H1 (cell line): ENCODE measurements around the gene DNAJB6. TPM values are rescaled to one million over a fixed set of nuclear protein-coding genes. Genes with fewer than 3 reads are reported as not detected.

ENCODE experiments used
- CTCF ChIA-PET: fragments of 300-600 bp; sonication (Branson Sonifier 250); formaldehyde crosslinking; loops from one replicate; lab custom pipeline; 2021; ENCODE audit not compliant: partially characterized antibody; lab: Charles Lee
- POLR2A ChIA-PET: fragments of 300-600 bp; sonication (Branson Sonifier 250); formaldehyde crosslinking; loops from one replicate; lab custom pipeline; 2021; ENCODE audit warnings: inconsistent platforms; ENCODE audit not compliant: partially characterized antibody; lab: Charles Lee
- DNase-seq, 2 experiments: peaks; one replicate each; pipeline versions ENCODE4 v3.0.0 to v3.0.0-alpha.2; 2010 to 2022; ENCODE audit warnings: low spot score in 2 of 2, low read depth in 1 of 2, mixed read lengths in 1 of 2
- FAIRE-seq: peaks from 2 replicates; lab custom pipeline; 2011; peaks lifted over from hg19 to GRCh38; lab: Jason Lieb, UNC
- H2AFZ ChIP-seq: 2 replicates; pipeline ENCODE4 v1.8.1; 2012; ENCODE audit warnings: low read length, inconsistent platforms
- H2AK5ac ChIP-seq: 2 replicates; pipeline ENCODE4 v1.6.1; 2013; ENCODE audit warnings: low read depth, low read length
- H2BK120ac ChIP-seq: replicated peaks from 2 replicates; pipeline ENCODE3; 2013; ENCODE audit warnings: low read depth, low read length, inconsistent platforms
- H2BK12ac ChIP-seq: 2 replicates; pipeline ENCODE4 v1.6.1; 2013; ENCODE audit warnings: low read depth, low read length
- H2BK15ac ChIP-seq: 2 replicates; pipeline ENCODE4 v1.6.1; 2013; ENCODE audit warnings: low read length
- H2BK20ac ChIP-seq: 2 replicates; pipeline ENCODE4 v1.6.1; 2013; ENCODE audit warnings: low read length
- H2BK5ac ChIP-seq: 2 replicates; pipeline ENCODE4 v1.6.1; 2013; ENCODE audit warnings: low read depth, low read length
- H3K14ac ChIP-seq: 2 replicates; pipeline ENCODE4 v1.6.1; 2013; ENCODE audit warnings: inconsistent platforms; ENCODE audit not compliant: insufficient read length
- H3K18ac ChIP-seq: 2 replicates; pipeline ENCODE4 v1.6.1; 2013; ENCODE audit warnings: low read length; ENCODE audit errors: extremely low read depth
- H3K23ac ChIP-seq: 2 replicates; pipeline ENCODE4 v1.6.1; 2013; ENCODE audit warnings: inconsistent platforms; ENCODE audit not compliant: insufficient read length
- H3K23me2 ChIP-seq: 2 replicates; pipeline ENCODE4 v1.6.1; 2013; ENCODE audit warnings: low read depth, low read length
- H3K27ac ChIP-seq: 2 replicates; pipeline ENCODE4 v1.6.1; 2011; ENCODE audit warnings: low read depth, low read length, inconsistent platforms
- H3K27me3 ChIP-seq, 4 experiments: replicated peaks in 1 of 4; 1 replicate in 1 of 4; 2 replicates in 3 of 4; pipeline versions ENCODE4 v1.6.1 to v1.8.1; 2011 to 2013; ENCODE audit warnings: low read length in 3 of 4, mild to moderate bottlenecking in 3 of 4, inconsistent platforms in 2 of 4, mixed read lengths in 2 of 4, moderate library complexity in 1 of 4; ENCODE audit not compliant: control insufficient read depth in 3 of 4, insufficient read depth in 3 of 4; ENCODE audit errors: extremely low read depth in 1 of 4
- H3K36me3 ChIP-seq, 4 experiments: 2 replicates each; pipeline versions ENCODE4 v1.6.1 to v1.8.1; 2011 to 2013; ENCODE audit warnings: mild to moderate bottlenecking in 4 of 4, low read length in 3 of 4, moderate library complexity in 2 of 4, control low read depth in 1 of 4, inconsistent platforms in 1 of 4; ENCODE audit not compliant: insufficient read depth in 4 of 4, control insufficient read depth in 2 of 4
- H3K4ac ChIP-seq: replicated peaks from 2 replicates; pipeline ENCODE3; 2013; ENCODE audit warnings: low read length, low read depth, mixed read lengths, inconsistent platforms; ENCODE audit not compliant: insufficient read length
- H3K4me1 ChIP-seq, 4 experiments: replicated peaks in 1 of 4; 1 replicate in 1 of 4; 2 replicates in 3 of 4; pipeline versions ENCODE4 v1.6.1 to v1.8.1; 2011 to 2013; ENCODE audit warnings: low read length in 3 of 4, inconsistent platforms in 2 of 4, mixed read lengths in 1 of 4; ENCODE audit not compliant: insufficient read depth in 4 of 4, control insufficient read depth in 3 of 4
- H3K4me2 ChIP-seq, 2 experiments: 2 replicates each; pipeline versions ENCODE4 v1.6.1 to v1.8.1; 2011 to 2013; ENCODE audit warnings: low read depth in 2 of 2, low read length in 2 of 2, control low read depth in 1 of 2, inconsistent platforms in 1 of 2, mild to moderate bottlenecking in 1 of 2; ENCODE audit not compliant: insufficient read depth in 1 of 2
- H3K4me3 ChIP-seq, 4 experiments: fragments of 200-600, 300-600 bp in 1 of 4; sonication (generic), shearing (Covaris generic), sonication (Bioruptor Twin) in 1 of 4; 2 replicates each; pipeline versions ENCODE4 v1.5.1 to v1.8.1; 2011 to 2016; ENCODE audit warnings: low read length in 4 of 4, low read depth in 3 of 4, control low read depth in 2 of 4, inconsistent platforms in 2 of 4, mild to moderate bottlenecking in 2 of 4, mixed read lengths in 1 of 4, moderate library complexity in 1 of 4; ENCODE audit not compliant: insufficient read depth in 2 of 4; ENCODE audit errors: extremely low read depth in 1 of 4
- H3K56ac ChIP-seq: replicated peaks from 2 replicates; pipeline ENCODE3; 2013; ENCODE audit warnings: low read depth, mild to moderate bottlenecking, mixed read lengths, low read length, inconsistent platforms; ENCODE audit not compliant: insufficient read length
- H3K79me1 ChIP-seq: 2 replicates; pipeline ENCODE4 v1.6.1; 2013; ENCODE audit warnings: low read depth, low read length, control low read depth
- H3K79me2 ChIP-seq, 2 experiments: 2 replicates each; pipeline versions ENCODE4 v1.6.1 to v1.8.1; 2012 to 2013; ENCODE audit warnings: low read length in 2 of 2, mild to moderate bottlenecking in 2 of 2, inconsistent platforms in 1 of 2; ENCODE audit not compliant: insufficient read depth in 2 of 2, control insufficient read depth in 1 of 2
- H3K9ac ChIP-seq, 4 experiments: replicated peaks in 1 of 4; 1 replicate in 1 of 4; 2 replicates in 3 of 4; pipeline versions ENCODE4 v1.6.1 to v1.8.1; 2011 to 2013; ENCODE audit warnings: low read depth in 3 of 4, low read length in 3 of 4, control low read depth in 2 of 4, mild to moderate bottlenecking in 2 of 4, moderate library complexity in 2 of 4, inconsistent platforms in 1 of 4; ENCODE audit errors: extremely low read depth in 1 of 4
- H3K9me3 ChIP-seq, 2 experiments: 2 replicates each; pipeline versions ENCODE4 v1.6.1 to v1.8.1; 2012 to 2013; ENCODE audit warnings: mild to moderate bottlenecking in 2 of 2, moderate library complexity in 2 of 2, control low read depth in 1 of 2, inconsistent platforms in 1 of 2, low read depth in 1 of 2, low read length in 1 of 2, mixed read lengths in 1 of 2; ENCODE audit not compliant: insufficient read depth in 2 of 2
- H4K20me1 ChIP-seq, 2 experiments: replicated peaks in 1 of 2; 2 replicates each; pipeline versions ENCODE3 to v1.8.1; 2011 to 2013; ENCODE audit warnings: inconsistent platforms in 2 of 2, low read length in 2 of 2, mild to moderate bottlenecking in 1 of 2; ENCODE audit not compliant: insufficient read depth in 2 of 2, control insufficient read depth in 1 of 2
- H4K5ac ChIP-seq: 2 replicates; pipeline ENCODE4 v1.6.1; 2013; ENCODE audit warnings: low read length, low read depth, mixed read lengths, inconsistent platforms; ENCODE audit not compliant: insufficient read length
- H4K8ac ChIP-seq: 2 replicates; pipeline ENCODE4 v1.8.0; 2013; ENCODE audit warnings: mild to moderate bottlenecking, moderate library complexity, low read length, inconsistent platforms; ENCODE audit not compliant: insufficient read depth; ENCODE audit errors: extremely low read depth
- H4K91ac ChIP-seq: replicated peaks from 2 replicates; pipeline ENCODE3; 2013; ENCODE audit warnings: low read length, mixed read lengths, inconsistent platforms; ENCODE audit not compliant: insufficient read length
- CREB1 ChIP-seq: IDR thresholded peaks from 2 replicates; pipeline ENCODE4 v1.6.1; 2012; ENCODE audit warnings: inconsistent platforms
- SUZ12 ChIP-seq: fragments of 200-600 bp; sonication (generic); IDR thresholded peaks from 2 replicates; pipeline ENCODE4 v1.6.1; 2012; ENCODE audit warnings: mild to moderate bottlenecking, inconsistent platforms, low read length, moderate library complexity, mixed read lengths
- WGBS, 2 experiments: shearing (Covaris generic) in 1 of 2; methylation state at CpG; one replicate each; pipeline versions ENCODE4 v1.1.6 to v1.1.7; 2013 to 2015; ENCODE audit warnings: low lambda C conversion rate in 2 of 2, mixed read lengths in 2 of 2, inconsistent platforms in 1 of 2, low coverage in 1 of 2, missing lambda C conversion rate in 1 of 2; ENCODE audit not compliant: insufficient replicate concordance in 2 of 2, insufficient coverage in 1 of 2, insufficient read length in 1 of 2; ENCODE audit errors: extremely low coverage in 1 of 2, missing lambda C conversion rate in 1 of 2; 5-methylcytosine and 5-hydroxymethylcytosine counted together
- polyA plus RNA-seq, 7 experiments: library from polyadenylated mRNA; depleted of rRNA in 3 of 7; stranded (reverse) in 5 of 7; unstranded in 2 of 7; fragments of >200 nt in 5 of 7; fragments of 200-250 nt in 2 of 7; gene quantifications; 1 replicate in 5 of 7; 2 replicates in 1 of 7; 4 replicates in 1 of 7; pipeline versions ENCODE4 v1.2.1 to v1.2.3, GENCODE V29; 2011 to 2013; ENCODE audit warnings: missing spikeins in 2 of 7, mixed read lengths in 2 of 7
- total RNA-seq: library from RNA; stranded (reverse); fragmentation: NEBNext Ultra II Directional; extraction: Animal tissue kit (Norgen Biotek cat#: 25700); gene quantifications from 2 replicates; pipeline ENCODE4 v1.2.1, GENCODE V29; 2021

The DNAJB6 gene
- total and polyA plus RNA-seq, 2 of the 8 experiments (the other 6 are each of a cell fraction or from before 2014, with no cell fraction given), result 166 to 295 TPM

DNA sequence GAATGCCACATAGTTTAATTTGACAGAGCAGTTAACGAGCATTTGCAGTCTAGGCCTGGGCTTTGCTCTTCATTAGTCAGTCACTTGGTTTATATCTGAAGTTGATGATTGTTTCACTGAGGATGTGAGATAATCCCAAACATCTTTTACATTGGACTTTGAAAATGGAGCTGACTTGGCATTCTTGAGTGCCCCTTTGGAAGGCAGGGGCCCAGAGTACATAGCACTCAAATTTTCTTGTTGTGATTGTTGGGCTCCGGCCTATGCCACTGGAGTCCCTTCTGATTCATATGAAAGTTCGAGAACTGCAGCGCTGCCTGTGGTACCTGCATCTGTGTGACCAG lies 21.9 kb downstream of the DNAJB6 start:
- Histone ChIP-seq H2AFZ (no peak overlapping the region), H3K36me3 (peaks cover 8 to 53% (median 27%) of the 10 kb centered on the region in 4 experiments; a peak in 7 of 8 replicates), H2BK12ac (no peak overlapping the region), H2BK5ac (no peak overlapping the region), H4K20me1 (peaks cover 44 to 55% of the 10 kb centered on the region in 2 experiments), H3K14ac (no peak overlapping the region), H3K27me3 (no peaks in the 10 kb centered on the region), H3K4ac (no peak overlapping the region), H3K4me2 (no peak overlapping the region), H4K91ac (no peak overlapping the region), H2AK5ac (no peak overlapping the region), H3K23me2 (0 out of 2 replicates have a peak, but pooled peaks cover 2% of the 10 kb centered on the region), H3K23ac (no peak overlapping the region), H3K56ac (no peak overlapping the region), H3K4me3 (no peak overlapping the region), H3K18ac (no peak overlapping the region), H3K79me1 (peaks cover 3% of the 10 kb centered on the region), H2BK120ac (no peak overlapping the region), H4K8ac (no peak overlapping the region), H3K27ac (no peak overlapping the region), H3K9me3 (no peaks in the 10 kb centered on the region), H3K9ac (no peak overlapping the region), H3K4me1 (peaks cover 2 to 16% (median 13%) of the 10 kb centered on the region in 4 experiments), H3K79me2 (peaks cover 86 to 100% of the 10 kb centered on the region in 2 experiments), H4K5ac (no peak overlapping the region), H2BK20ac (no peak overlapping the region), H2BK15ac (no peak overlapping the region)
- ChIA-PET POLR2A (interaction anchor here (0.6 to 1.5 kb wide), 4 partner anchors 15 to 25 kb away, joined by 3 to 5 read pairs (median 4); no protein-coding TSS in a partner anchor), CTCF (interaction anchor here (1.6 kb wide), 2 partner anchors 21 to 25 kb away, joined by 3 to 4 read pairs; no protein-coding TSS in a partner anchor)
- no peak for TF ChIP-seq SUZ12
- no peak for TF ChIP-seq CREB1
- 73% methylated on average over 4 of the region's 4 CpGs; no CpG with 5 or more reads in 1 of the 2 experiments for WGBS, 2 experiments
- DNase-seq (no peak), FAIRE-seq (no peak)
